Breast epithelium (tissue), 4 donors: Measurements from ENCODE around the gene PSMD3. TPM values are rescaled to one million over a fixed set of nuclear protein-coding genes. Genes with fewer than 3 reads are reported as not detected.

ENCODE experiments used
- DNase-seq, 2 donors: peaks; one replicate each; pipeline ENCODE4 v3.0.0-alpha.2; 2019; ENCODE audit warnings: low spot score in 2 of 2
- H3K27ac ChIP-seq, 2 donors: fragments of 200-600 bp; sonication (generic) in 1 of 2; one replicate each; pipeline ENCODE4 v1.5.1; 2016 to 2019; ENCODE audit warnings: mild to moderate bottlenecking in 1 of 2
- H3K27me3 ChIP-seq, 2 donors: fragments of 200-600 bp; sonication (generic) in 1 of 2; one replicate each; pipeline versions ENCODE4 v1.5.1 to v1.6.0; 2017 to 2019; ENCODE audit warnings: control low read depth in 1 of 2, mild to moderate bottlenecking in 1 of 2
- H3K36me3 ChIP-seq: fragments of 200-600 bp; one replicate; pipeline ENCODE4 v1.5.1; 2019
- H3K4me1 ChIP-seq, 2 donors: fragments of 200-600 bp; sonication (generic); one replicate each; pipeline ENCODE4 v1.5.1; 2016 to 2019; ENCODE audit warnings: control low read depth in 1 of 2
- H3K4me3 ChIP-seq, 3 donors: fragments of 200-600 bp; sonication (generic); 1 replicate in 2 of 3; 2 replicates in 1 of 3; pipeline ENCODE4 v1.5.1; 2016 to 2019; ENCODE audit warnings: mild to moderate bottlenecking in 3 of 3, moderate library complexity in 2 of 3
- H3K9me3 ChIP-seq, 2 donors: fragments of 200-600 bp; sonication (generic) in 1 of 2; one replicate each; pipeline ENCODE4 v1.5.1; 2016 to 2019; ENCODE audit warnings: control low read depth in 1 of 2
- CTCF ChIP-seq, 3 donors: fragments of 450-650 bp; IDR thresholded peaks; one replicate each; pipeline ENCODE4 v1.5.1; 2016 to 2017; ENCODE audit warnings: antibody characterized with exemption in 3 of 3, mild to moderate bottlenecking in 3 of 3, moderate library complexity in 3 of 3
- POLR2A ChIP-seq: fragments of 450-650 bp; IDR thresholded peaks from one replicate; pipeline ENCODE4 v1.6.1; 2016; ENCODE audit warnings: antibody characterized with exemption, mild to moderate bottlenecking, moderate library complexity
- POLR2AphosphoS5 ChIP-seq, 3 donors: sonication (generic); formaldehyde crosslinking; IDR thresholded peaks; one replicate each; pipeline ENCODE4 v1.6.1; 2017; ENCODE audit warnings: antibody characterized with exemption in 3 of 3
- intact Hi-C: fragments of 100-400 bp; cut with DNase I; formaldehyde crosslinking; loops from one replicate; pipeline ENCODE4 v1.15.1; 2023; ENCODE audit warnings: low total_unique reads
- total RNA-seq, 3 donors: library from RNA; depleted of rRNA; stranded (reverse); fragments of >200 nt; gene quantifications; one replicate each; pipeline ENCODE4 v1.1.0, GENCODE V29; 2016

Gene PSMD3
- total RNA-seq, 3 donors from 2014 or later, result 79.4 to 83.0 (median 81.0) TPM

GRCh38 chr17:40027614-40028012, 47.0 kb downstream of the PSMD3 start:
- H3K4me3 ChIP-seq, result no peak overlapping the region
- peaks cover 11 to 33% of the 10 kb centered on the region in 2 donors for H3K4me1 ChIP-seq
- DNase-seq, result no peak
- H3K27ac ChIP-seq, result peak overlapping the region; percentile 81 to 92
- H3K36me3 ChIP-seq, result no peaks in the 10 kb centered on the region
- no peaks in the 10 kb centered on the region for H3K27me3 ChIP-seq
- intact Hi-C loops, result no loop called here
- no peaks in the 10 kb centered on the region for H3K9me3 ChIP-seq
- TF ChIP-seq CTCF (IDR thresholded peaks at IDR 0.05) (no peak), POLR2AphosphoS5 (IDR thresholded peaks at IDR 0.05) (no peak), POLR2A (no peak)

- Histone ChIP-seq H3K36me3 (no peaks in the 10 kb centered on the region), H3K27ac (no peak overlapping the region), H3K27me3 (no peaks in the 10 kb centered on the region), H3K4me3 (no peak overlapping the region), H3K9me3 (no peaks in the 10 kb centered on the region), H3K4me1 (peaks cover 11 to 24% of the 10 kb centered on the region in 2 donors)
- intact Hi-C loops, result no loop called here
- no peak for TF ChIP-seq CTCF (IDR thresholded peaks at IDR 0.05)
- TF ChIP-seq POLR2A, result no peak
- DNase-seq, result no peak
Measured at GRCh38 chr17:40028595-40028994, 48.0 kb downstream of the PSMD3 start.

GRCh38 chr17:40031706-40032105, 51.1 kb downstream of the PSMD3 start:
- TF ChIP-seq POLR2A (no peak), CTCF (IDR thresholded peaks at IDR 0.05) (no peak), POLR2AphosphoS5 (IDR thresholded peaks at IDR 0.05) (no peak)
- peak overlapping the region; percentile 31 to 73 for H3K27ac ChIP-seq
- no peaks in the 10 kb centered on the region for H3K36me3 ChIP-seq

GRCh38 chr17:40032322-40033320, 52.0 kb downstream of the PSMD3 start:
- intact Hi-C loops, result no loop called here
- no peak for TF ChIP-seq POLR2A
- no peak for TF ChIP-seq POLR2AphosphoS5 (IDR thresholded peaks at IDR 0.05)
- TF ChIP-seq CTCF (IDR thresholded peaks at IDR 0.05), result no peak
- no peaks in the 10 kb centered on the region for H3K27me3 ChIP-seq
- no peaks in the 10 kb centered on the region for H3K4me1 ChIP-seq
- peak overlapping the region; percentile 31 to 73 for H3K27ac ChIP-seq
- H3K36me3 ChIP-seq, result no peaks in the 10 kb centered on the region
- no peaks in the 10 kb centered on the region for H3K9me3 ChIP-seq
- H3K4me3 ChIP-seq, result no peak overlapping the region
- DNase-seq, result peak; percentile 76 to 77

More at GRCh38 chr17:40031706-40032105, 51.1 kb downstream of the PSMD3 start:
- no peak for DNase-seq
- intact Hi-C loops, result loop anchor here (2.0 kb wide), 1 partner anchor 23 kb away; the partner anchor contains the start of gene MED24
- peaks cover 3 to 8% of the 10 kb centered on the region in 2 donors for H3K4me1 ChIP-seq
- H3K4me3 ChIP-seq, result no peak overlapping the region
- H3K27me3 ChIP-seq, result no peaks in the 10 kb centered on the region
- H3K9me3 ChIP-seq, result no peaks in the 10 kb centered on the region

- no peaks in the 10 kb centered on the region for H3K36me3 ChIP-seq
- TF ChIP-seq POLR2A, result no peak
- no peak for TF ChIP-seq POLR2AphosphoS5 (IDR thresholded peaks at IDR 0.05)
- TF ChIP-seq CTCF (IDR thresholded peaks at IDR 0.05), result no peak
- DNase-seq, result no peak
- H3K4me1 ChIP-seq, result no peaks in the 10 kb centered on the region
- intact Hi-C loops, result no loop called here
- no peak overlapping the region for H3K27ac ChIP-seq
- H3K9me3 ChIP-seq, result no peaks in the 10 kb centered on the region
- no peak overlapping the region for H3K4me3 ChIP-seq
- no peaks in the 10 kb centered on the region for H3K27me3 ChIP-seq
Measured at GRCh38 chr17:40033339-40033738, 52.7 kb downstream of the PSMD3 start.
